ENCODE results near the gene CFAP100.

CFAP100 gene

DNA sequence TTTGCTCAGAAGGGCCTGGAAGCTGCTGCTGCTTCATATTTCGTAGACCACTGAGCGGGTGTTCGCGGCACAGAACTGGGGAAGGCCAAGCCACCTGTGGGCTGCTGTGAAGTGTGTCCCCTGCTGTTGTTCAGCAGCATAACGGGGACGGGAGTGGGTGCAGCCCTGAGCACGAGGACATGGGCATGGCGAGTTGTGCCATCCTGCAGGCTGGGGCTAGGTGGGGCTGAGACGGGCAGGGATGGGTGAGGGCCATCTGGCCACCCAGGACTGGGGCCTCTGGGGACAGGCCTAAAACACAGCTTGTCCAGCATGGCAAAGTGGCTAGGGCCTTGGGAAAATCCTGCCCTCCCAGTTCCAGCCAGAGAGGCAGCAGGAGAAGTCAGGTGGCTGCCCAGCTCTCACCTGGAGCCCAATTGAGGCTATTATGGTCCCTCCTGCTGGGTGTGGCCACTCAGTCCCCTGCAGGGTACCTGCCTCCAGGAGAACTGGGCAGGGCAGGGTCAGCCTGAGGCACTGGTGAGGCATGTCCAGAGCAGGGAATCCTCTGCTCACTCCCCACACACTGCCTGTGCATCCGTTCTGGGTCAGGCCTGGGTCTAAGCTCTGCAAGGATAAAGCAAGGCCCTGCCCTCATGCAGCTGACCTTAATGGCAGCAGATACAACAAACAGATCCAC lies 29.5 kb downstream of the CFAP100 start:
- DNase-seq: no peak

GRCh38 chr3:126424751-126425150 lies 30.0 kb downstream of the CFAP100 start:
- no peak for DNase-seq

DNA sequence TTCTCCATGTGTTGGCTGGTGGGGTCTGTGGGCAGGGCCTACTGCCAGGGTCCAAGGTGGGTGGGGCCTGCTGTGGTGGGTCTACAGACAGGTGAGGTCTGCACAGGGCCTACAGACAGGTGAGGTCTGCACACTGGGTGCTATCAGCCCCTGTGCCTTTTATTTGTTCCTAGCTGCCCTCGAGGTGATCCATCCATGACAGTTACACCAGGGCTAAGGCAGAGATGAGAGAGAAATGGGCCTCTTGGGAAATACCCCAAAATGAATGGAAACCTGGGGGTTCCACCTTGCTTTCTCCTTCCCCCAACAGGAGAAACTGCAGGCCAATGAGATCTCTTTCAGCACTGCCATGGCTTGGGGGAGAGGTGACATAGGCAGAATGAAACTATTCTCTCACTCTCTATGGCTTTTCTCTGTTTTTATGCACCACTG lies 36.4 kb downstream of the CFAP100 start:
- no peak for DNase-seq

- DNase-seq: no peak
Observed at GRCh38 chr3:126432361-126433104, 37.8 kb downstream of the CFAP100 start.

- no peak for DNase-seq
Observed at GRCh38 chr3:126433105-126433430, 38.4 kb downstream of the CFAP100 start.

GRCh38 chr3:126433496-126434263 lies 39.0 kb downstream of the CFAP100 start:
- no peak for DNase-seq

DNA sequence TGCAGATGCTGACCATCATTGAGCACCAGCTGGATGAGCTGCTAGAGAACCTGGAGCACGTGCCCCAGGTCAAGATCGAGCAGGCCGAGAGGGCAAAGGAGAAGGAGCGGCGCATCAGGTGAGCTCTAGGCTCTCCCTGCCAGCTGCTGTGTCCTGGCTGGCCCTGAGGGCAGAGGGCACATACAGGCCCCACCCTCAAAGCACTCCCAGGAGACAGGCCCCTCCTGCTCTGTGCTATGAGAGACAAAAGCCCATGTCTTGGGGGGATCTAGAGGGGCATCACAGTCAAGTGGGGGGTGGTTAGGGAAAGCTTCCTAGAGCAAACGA lies 39.5 kb downstream of the CFAP100 start:
- no peak for DNase-seq

DNA sequence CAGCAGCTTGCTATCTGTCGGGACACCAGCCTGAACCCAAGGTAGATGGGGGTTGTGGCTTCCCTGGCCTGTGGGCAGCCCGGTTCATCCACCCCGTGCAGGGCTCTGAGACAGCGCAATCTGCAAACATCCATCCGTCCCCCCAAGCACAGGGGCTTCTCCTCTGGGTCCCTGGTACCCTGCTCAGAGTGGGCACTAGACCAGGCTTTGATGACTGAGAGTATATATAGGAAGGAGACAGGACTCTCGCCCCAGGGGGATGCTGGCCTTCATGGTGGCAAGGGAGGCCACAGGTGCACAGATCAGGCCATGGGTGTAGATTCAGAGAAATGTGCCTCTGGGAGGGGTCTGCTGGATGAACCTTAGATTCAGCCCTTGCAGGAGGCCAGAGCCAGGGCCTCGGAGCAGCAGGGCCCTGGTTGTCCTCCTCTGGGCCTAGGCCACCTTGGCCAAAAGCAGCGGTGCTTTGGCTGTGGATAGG lies 40.3 kb downstream of the CFAP100 start:
- no peak for DNase-seq

DNA sequence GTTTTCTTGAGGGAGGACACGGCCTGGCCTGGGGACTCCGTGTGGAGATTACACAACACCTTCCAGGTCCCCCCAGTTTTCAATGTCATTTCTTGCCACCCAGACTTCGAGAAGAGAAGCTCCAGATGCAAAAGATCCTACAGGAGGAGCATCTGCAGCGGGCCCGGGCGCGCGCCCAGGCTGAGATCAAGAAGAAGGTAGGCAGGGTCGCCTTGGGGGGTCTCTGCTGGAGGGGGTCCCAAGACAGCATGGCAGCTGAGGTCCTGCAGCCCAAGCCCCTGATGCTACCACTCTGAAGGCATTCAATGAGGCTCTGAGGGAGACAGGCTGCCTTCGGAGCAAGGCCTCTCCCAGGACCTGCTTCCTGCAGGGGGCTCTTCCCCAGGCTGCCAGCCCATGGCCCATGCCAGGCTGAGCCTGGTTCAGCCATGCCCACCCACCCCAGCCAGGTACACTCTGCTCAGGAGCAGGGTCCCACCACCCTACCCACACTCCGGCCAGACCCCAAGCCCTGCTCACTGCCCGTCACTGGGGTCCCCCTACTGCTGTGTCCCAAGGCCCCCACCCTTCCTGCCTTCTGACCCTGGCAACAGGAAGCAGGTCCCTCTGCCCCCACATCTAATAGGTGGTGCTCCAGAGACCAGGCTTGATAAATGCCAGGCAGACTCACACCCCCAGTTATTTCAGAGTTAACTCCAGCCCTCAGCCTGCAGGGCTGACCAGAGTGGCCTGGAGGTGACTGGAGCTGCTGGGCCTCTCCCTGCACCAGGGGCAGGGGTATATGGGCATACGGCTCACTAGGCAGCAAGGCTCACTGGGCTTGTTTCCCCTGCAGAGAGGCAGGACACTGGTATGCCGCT lies 41.0 kb downstream of the CFAP100 start:
- no peak for DNase-seq

- no peak for DNase-seq
Observed at GRCh38 chr3:126436826-126437717, 42.4 kb downstream of the CFAP100 start.

DNA sequence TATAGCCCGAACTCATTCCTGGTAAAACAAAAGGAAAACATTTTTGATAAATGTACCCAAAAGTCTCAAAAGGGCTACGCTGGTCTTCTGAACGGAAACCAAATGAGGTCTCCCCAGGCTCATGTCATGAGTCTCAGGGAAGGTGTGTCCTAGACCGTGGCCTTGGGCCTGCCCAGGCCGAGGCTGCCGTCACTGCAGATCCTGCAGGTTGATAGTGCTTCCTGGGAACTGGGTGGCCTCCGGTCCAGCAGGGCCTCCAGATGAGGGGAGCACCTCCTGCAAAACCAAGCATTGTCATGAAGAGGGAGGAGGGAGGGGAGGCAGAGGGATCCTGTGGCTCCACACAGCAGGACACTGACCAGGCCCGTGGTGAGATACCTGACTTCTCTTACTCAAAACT lies 43.5 kb downstream of the CFAP100 start:
- no peak for DNase-seq

DNA sequence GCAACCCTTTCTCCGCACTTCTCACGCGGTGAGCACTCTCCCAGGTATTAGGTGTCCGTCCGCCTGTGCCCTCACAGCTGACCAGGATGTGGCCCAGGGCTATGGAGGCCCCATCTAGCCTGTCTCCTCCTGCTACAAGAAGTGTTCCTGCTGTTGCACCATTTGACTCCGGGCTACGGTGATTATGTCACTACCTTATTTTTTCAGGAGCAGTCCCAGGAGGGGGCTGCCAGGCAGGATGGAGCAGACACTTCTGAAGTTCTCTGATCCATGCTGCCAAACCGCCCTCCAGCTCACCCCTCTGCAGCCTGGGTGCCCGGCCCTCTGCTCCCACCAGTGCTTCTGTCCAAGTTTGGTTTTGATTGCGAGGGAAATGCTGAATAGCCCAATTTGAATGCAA lies 44.0 kb downstream of the CFAP100 start:
- DNase-seq: no peak

GRCh38 chr3:126439346-126439967 lies 44.7 kb downstream of the CFAP100 start:
- no peak for DNase-seq

DNA sequence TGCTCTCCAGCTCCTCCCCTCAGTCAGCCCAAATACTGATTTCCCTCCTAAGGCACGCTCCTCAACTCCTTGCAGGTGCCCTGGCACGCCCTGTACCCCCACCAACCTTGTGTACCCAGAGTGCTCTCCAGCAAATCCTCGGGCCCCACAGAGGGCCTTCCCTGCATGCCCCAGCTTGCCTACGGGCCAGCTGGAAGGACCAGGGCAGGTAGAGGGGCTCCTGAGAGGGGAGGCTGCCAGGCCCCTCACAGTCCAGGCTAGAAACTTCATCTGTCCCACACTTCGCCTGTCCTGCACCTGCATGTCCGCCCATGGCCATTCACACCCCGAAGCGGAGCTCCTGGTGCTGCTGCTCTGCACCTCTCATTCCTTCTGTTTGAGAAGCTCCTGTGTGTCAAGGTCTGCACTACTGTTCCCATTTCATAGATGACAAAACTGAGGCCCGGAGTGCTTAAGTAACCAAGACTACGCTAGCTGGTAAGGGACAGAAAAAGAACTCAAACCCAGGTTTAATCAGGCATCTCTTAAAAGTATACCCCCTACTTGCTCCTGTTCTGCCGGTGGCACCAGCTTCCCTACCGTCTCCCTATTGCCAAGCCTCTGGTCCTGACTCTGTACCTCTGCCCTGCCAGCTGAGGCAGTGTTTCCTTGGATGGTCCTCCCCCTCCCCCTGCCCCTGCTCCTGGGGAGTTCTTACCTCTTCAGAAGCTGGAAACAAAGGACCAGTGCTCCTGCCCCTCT lies 45.4 kb downstream of the CFAP100 start:
- DNase-seq: no peak

- DNase-seq: no peak
Observed at GRCh38 chr3:126440709-126440995, 45.9 kb downstream of the CFAP100 start.

DNA sequence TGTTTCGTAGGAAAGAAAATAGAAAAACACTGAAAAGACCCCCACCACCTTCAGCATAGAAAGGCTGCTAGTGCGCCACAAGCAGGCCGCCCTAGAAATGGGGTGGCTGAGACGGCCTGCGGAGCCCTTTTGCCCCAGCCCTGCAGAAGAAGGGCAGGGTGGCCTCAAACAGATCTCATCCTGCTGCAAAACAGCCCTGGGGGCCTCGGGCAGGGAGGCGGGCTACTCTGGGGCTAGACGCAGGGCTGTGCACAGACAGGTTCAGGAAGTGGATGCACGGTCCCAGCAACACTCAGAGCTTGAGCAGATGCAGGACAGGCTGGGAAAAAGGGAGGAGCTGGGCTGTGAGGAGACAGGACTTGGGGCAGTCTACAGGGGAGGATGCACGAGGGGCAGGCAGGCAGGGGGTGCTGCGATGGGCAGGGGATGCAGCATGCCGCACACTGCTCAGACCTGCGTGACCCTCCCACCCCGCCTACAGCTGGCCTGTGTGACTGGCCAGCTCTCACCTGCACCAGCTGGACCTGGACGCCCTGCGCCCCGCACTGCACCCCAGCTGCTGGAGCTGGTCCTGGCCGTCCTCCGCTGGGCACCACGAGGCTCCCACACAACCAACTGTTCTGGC lies 46.7 kb downstream of the CFAP100 start:
- DNase-seq: no peak

GRCh38 chr3:126442094-126442855 lies 47.6 kb downstream of the CFAP100 start:
- DNase-seq: no peak

DNA sequence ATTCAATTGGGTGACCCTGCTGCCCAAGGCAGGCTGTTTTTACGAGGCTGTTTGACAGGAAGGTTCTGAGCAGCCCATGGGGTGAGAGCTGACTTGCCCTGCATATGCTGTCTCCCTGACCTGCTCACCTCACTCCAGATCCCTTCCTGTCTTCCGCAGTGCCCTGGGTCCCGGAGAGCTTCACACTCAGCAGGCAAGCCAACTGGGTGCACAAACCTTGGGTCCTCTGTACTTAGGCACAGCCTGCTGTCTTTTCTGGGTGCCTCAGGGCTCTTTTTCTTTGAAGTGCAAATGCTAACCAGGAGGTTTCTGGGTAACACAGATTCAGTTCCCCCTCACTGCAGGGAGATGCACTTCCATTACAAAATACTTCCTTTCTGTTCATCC lies 48.1 kb downstream of the CFAP100 start:
- DNase-seq: no peak

DNA sequence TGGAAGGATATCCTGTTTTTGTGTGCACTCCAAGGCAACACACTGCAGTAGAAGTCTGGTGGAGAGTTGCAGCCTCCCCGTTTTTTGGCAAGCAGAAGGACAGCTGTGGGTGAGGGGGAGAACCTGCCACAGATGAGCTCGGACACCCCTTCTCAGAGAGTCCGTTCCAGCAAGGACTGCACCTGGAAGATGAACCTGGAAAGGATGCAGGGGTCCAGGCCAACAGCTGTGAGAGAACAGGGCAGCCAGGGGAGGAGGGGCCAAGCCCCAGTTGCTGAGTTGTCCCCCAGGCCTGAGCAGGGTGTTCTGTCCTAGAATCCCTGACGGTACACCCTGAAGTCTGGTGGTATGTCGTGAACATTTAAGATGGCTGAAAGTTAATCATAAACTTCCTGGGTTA lies 50.8 kb downstream of the CFAP100 start:
- DNase-seq: no peak

DNA sequence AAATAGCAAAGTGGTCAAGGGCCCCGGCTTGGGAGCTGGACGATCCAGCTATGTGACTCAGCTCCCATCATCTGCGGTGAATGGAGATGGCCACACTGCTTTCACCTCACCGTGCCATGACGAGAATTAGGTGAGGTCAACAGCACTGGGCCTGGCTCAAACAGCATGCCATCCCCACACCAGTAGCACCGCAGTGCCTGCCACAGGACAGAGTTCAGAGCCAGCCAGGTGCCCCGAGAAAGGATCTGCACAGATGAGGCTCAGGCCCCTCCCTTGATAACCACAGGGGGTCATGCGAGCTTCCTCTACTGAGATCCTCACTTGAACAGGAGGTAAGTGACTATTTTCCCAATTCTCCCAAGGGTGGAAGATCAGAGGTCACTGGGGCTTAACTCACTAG lies 51.6 kb downstream of the CFAP100 start:
- DNase-seq: no peak
